RWPE2 (cell line): ENCODE measurements around the gene OCRL.
A peak's percentile ranks its signal among the peaks of the same experiment; 100 is the strongest.

Experiments used
- ATAC-seq: fragments of 200-7000 bp; cut with Tn5 transposase; 3 replicates; pipeline ENCODE4 v1.9.1; 2021; ENCODE audit warnings: low read depth
- DNase-seq: peaks from one replicate; pipeline ENCODE4 v3.0.0-alpha.2; 2020; ENCODE audit warnings: low spot score
- H3K27ac ChIP-seq: fragments of 450-650 bp; 2 replicates; pipeline ENCODE4 v1.5.1; 2017; ENCODE audit warnings: mild to moderate bottlenecking; ENCODE audit not compliant: poor library complexity, severe bottlenecking
- H3K27me3 ChIP-seq: fragments of 250-450 bp; sonication (Bioruptor Pico); 2 replicates; pipeline ENCODE4 v1.5.1; 2021; ENCODE audit warnings: mild to moderate bottlenecking, moderate library complexity; ENCODE audit not compliant: insufficient read depth, poor library complexity, severe bottlenecking
- H3K36me3 ChIP-seq: fragments of 250-450 bp; sonication (Bioruptor Pico); 2 replicates; pipeline ENCODE4 v1.5.1; 2020; ENCODE audit warnings: low read depth, mild to moderate bottlenecking, moderate library complexity
- H3K4me1 ChIP-seq: fragments of 250-450 bp; sonication (Bioruptor Pico); 2 replicates; pipeline ENCODE4 v1.5.1; 2021; ENCODE audit warnings: mild to moderate bottlenecking, moderate library complexity; ENCODE audit not compliant: insufficient read depth, poor library complexity, severe bottlenecking
- H3K4me3 ChIP-seq: fragments of 250-450 bp; sonication (Bioruptor Pico); 2 replicates; pipeline ENCODE4 v1.5.1; 2021; ENCODE audit warnings: mild to moderate bottlenecking, moderate library complexity; ENCODE audit not compliant: severe bottlenecking
- H3K9me3 ChIP-seq: fragments of 250-450 bp; sonication (Bioruptor Pico); 2 replicates; pipeline ENCODE4 v1.5.1; 2021; ENCODE audit warnings: mild to moderate bottlenecking, moderate library complexity; ENCODE audit not compliant: severe bottlenecking
- CTCF ChIP-seq: fragments of 450-650 bp; IDR thresholded peaks from one replicate; pipeline ENCODE4 v1.5.1; 2017; ENCODE audit warnings: mild to moderate bottlenecking, moderate library complexity; ENCODE audit not compliant: poor library complexity, severe bottlenecking

OCRL gene

DNA sequence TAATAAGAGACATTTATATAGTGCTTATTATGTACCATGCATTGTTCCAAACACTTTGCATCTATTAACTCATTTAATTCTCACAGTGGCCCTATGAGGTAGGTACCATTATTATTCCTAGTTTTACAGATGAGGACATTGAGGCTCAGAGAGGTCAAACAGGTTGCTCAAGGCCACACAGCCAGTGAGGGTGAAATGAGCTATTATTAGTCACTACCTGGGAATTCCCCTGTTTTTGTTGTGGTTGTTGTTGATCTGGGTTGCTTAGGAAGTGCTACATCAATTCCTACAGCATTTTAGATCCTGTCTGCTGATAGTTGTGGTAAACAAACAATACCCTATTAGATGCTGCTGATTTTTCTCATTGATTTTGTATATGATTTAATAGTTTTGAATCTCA, 73.5 kb downstream of the OCRL start:
- no peaks in the 10 kb centered on the region for H3K9me3 ChIP-seq
- DNase-seq (no peak), ATAC-seq (no peak)
- no peaks in the 10 kb centered on the region for H3K36me3 ChIP-seq
- H3K27ac ChIP-seq = no peak overlapping the region
- H3K4me1 ChIP-seq = no peaks in the 10 kb centered on the region
- no peak overlapping the region for H3K4me3 ChIP-seq
- no peaks in the 10 kb centered on the region for H3K27me3 ChIP-seq
- no peak for TF ChIP-seq CTCF

- Histone ChIP-seq H3K27ac (no peak overlapping the region), H3K4me3 (no peak overlapping the region), H3K4me1 (no peaks in the 10 kb centered on the region), H3K27me3 (no peaks in the 10 kb centered on the region), H3K9me3 (no peaks in the 10 kb centered on the region), H3K36me3 (no peaks in the 10 kb centered on the region)
- ATAC-seq = no peak
- DNase-seq = no peak
- TF ChIP-seq CTCF = no peak
These were observed 74.6 kb downstream of the OCRL start for GRCh38 chrX:129614481-129615255.

DNA sequence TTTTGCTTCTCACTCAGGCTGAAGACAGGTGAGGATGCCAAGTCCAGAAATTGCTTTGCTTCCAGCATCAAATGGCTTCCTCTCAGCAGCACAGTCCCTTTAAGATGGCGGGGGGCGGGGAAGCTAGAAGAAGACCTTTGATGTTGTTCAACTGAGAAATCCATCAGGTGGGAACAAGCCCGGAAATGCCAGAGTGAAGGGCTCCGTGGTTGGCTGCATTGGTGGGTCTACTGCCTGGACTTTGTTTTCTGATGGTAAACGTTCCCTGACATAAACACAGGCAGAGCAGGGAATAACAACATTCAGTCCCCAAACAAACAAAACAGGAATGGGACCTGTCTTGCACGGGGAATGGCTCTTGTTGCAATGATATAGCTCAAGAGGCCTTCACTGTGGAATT, 77.4 kb downstream of the OCRL start:
- H3K4me1 ChIP-seq = no peaks in the 10 kb centered on the region
- DNase-seq = no peak
- H3K36me3 ChIP-seq = no peaks in the 10 kb centered on the region
- no peak overlapping the region for H3K27ac ChIP-seq
- no peak overlapping the region for H3K4me3 ChIP-seq
- H3K27me3 ChIP-seq = no peaks in the 10 kb centered on the region
- H3K9me3 ChIP-seq = no peaks in the 10 kb centered on the region
- no peak for ATAC-seq
- TF ChIP-seq CTCF = no peak

GRCh38 chrX:129618997-129619396, 78.9 kb downstream of the OCRL start:
- no peak overlapping the region for H3K27ac ChIP-seq
- DNase-seq = no peak
- ATAC-seq = no peak
- TF ChIP-seq CTCF = no peak
- no peaks in the 10 kb centered on the region for H3K27me3 ChIP-seq
- no peaks in the 10 kb centered on the region for H3K4me1 ChIP-seq
- H3K9me3 ChIP-seq = no peaks in the 10 kb centered on the region
- H3K36me3 ChIP-seq = no peaks in the 10 kb centered on the region
- no peak overlapping the region for H3K4me3 ChIP-seq

- no peaks in the 10 kb centered on the region for H3K4me1 ChIP-seq
- H3K9me3 ChIP-seq = no peaks in the 10 kb centered on the region
- no peaks in the 10 kb centered on the region for H3K36me3 ChIP-seq
- H3K27me3 ChIP-seq = no peaks in the 10 kb centered on the region
- peak; percentile 77 for ATAC-seq
- peak; percentile 68 for DNase-seq
- peak overlapping the region; percentile 44 for H3K27ac ChIP-seq
- no peak overlapping the region for H3K4me3 ChIP-seq
- TF ChIP-seq CTCF = no peak
These were observed 82.8 kb downstream of the OCRL start for GRCh38 chrX:129622757-129623301.
